ENCODE measurements around the gene MEF2C.

- TF ChIP-seq ATF3 (IDR thresholded peaks at IDR 0.05) (no peak), REST (IDR thresholded peaks at IDR 0.05; ENCODE audit: low read depth) (no peak), POLR2AphosphoS5 (IDR thresholded peaks at IDR 0.05; ENCODE audit: low read depth, low read length) (no peak), CBX3 (IDR thresholded peaks at IDR 0.05; ENCODE audit: low read depth) (no peak), SP1 (IDR thresholded peaks at IDR 0.05; ENCODE audit: low read depth) (no peak), POLR2A (IDR thresholded peaks at IDR 0.05; ENCODE audit: borderline replicate concordance, extremely low read depth, insufficient read depth, insufficient read length) (no peak), JUND (IDR thresholded peaks at IDR 0.05) (no peak), RAD21 (IDR thresholded peaks at IDR 0.05; ENCODE audit: low read depth) (no peak), FOSL1 (IDR thresholded peaks at IDR 0.05; ENCODE audit: low read depth) (no peak), ELF1 (IDR thresholded peaks at IDR 0.05; ENCODE audit: borderline replicate concordance, low read depth) (no peak), SIN3A (IDR thresholded peaks at IDR 0.05; ENCODE audit: low read depth) (no peak)
- TF ChIP-seq, protein P1, sequence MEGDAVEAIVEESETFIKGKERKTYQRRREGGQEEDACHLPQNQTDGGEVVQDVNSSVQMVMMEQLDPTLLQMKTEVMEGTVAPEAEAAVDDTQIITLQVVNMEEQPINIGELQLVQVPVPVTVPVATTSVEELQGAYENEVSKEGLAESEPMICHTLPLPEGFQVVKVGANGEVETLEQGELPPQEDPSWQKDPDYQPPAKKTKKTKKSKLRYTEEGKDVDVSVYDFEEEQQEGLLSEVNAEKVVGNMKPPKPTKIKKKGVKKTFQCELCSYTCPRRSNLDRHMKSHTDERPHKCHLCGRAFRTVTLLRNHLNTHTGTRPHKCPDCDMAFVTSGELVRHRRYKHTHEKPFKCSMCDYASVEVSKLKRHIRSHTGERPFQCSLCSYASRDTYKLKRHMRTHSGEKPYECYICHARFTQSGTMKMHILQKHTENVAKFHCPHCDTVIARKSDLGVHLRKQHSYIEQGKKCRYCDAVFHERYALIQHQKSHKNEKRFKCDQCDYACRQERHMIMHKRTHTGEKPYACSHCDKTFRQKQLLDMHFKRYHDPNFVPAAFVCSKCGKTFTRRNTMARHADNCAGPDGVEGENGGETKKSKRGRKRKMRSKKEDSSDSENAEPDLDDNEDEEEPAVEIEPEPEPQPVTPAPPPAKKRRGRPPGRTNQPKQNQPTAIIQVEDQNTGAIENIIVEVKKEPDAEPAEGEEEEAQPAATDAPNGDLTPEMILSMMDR (IDR thresholded peaks at IDR 0.05 in 2 of 3, conservative IDR thresholded peaks at IDR 0.05 in 1 of 3; ENCODE audit: borderline replicate concordance in 1 of 3, insufficient read depth in 1 of 3, low read depth in 2 of 3, low read length in 2 of 3), result no peak
Measured at GRCh38 chr5:88725454-88725853, 157.5 kb downstream of the MEF2C start.
